Fibroblast of pulmonary artery (primary cell): ENCODE measurements around the gene FAM3C.

Source experiments
- DNase-seq: peaks from one replicate; pipeline ENCODE4 v3.0.0-alpha.2; 2010; ENCODE audit warnings: low read depth
- H3K4me3 ChIP-seq: replicated peaks from 2 replicates; pipeline ENCODE4 v1.5.1; 2011; ENCODE audit warnings: low read depth, mild to moderate bottlenecking, control low read depth, low read length, moderate library complexity
- CTCF ChIP-seq: IDR thresholded peaks from 2 replicates; pipeline ENCODE4 v1.5.1; 2011; ENCODE audit warnings: mild to moderate bottlenecking, control low read depth, low read length, inconsistent platforms; ENCODE audit errors: missing control alignments

FAM3C gene

GRCh38 chr7:121406944-121407343 lies 10.8 kb upstream of the FAM3C start:
- H3K4me3 ChIP-seq, result no peak overlapping the region
- DNase-seq, result no peak
- no peak for TF ChIP-seq CTCF

- H3K4me3 ChIP-seq, result no peak overlapping the region
- no peak for TF ChIP-seq CTCF
- DNase-seq, result no peak
Observed at GRCh38 chr7:121406461-121406860, 10.4 kb upstream of the FAM3C start.

GRCh38 chr7:121404348-121404747 lies 8.2 kb upstream of the FAM3C start:
- no peak overlapping the region for H3K4me3 ChIP-seq
- no peak for DNase-seq
- TF ChIP-seq CTCF, result no peak

GRCh38 chr7:121402701-121403100 lies 6.6 kb upstream of the FAM3C start:
- H3K4me3 ChIP-seq, result no peak overlapping the region
- no peak for DNase-seq
- no peak for TF ChIP-seq CTCF

GRCh38 chr7:121401896-121402295 lies 5.8 kb upstream of the FAM3C start:
- TF ChIP-seq CTCF, result no peak
- no peak for DNase-seq
- H3K4me3 ChIP-seq, result no peak overlapping the region

GRCh38 chr7:121398246-121398645 lies 2.1 kb upstream of the FAM3C start:
- DNase-seq, result no peak
- peak; percentile 17 for TF ChIP-seq CTCF

GRCh38 chr7:121397822-121398221 lies 1.7 kb upstream of the FAM3C start:
- no peak overlapping the region for H3K4me3 ChIP-seq
- DNase-seq, result no peak
- no peak for TF ChIP-seq CTCF

More at GRCh38 chr7:121398246-121398645, 2.1 kb upstream of the FAM3C start:
- H3K4me3 ChIP-seq, result no peak overlapping the region
